Stimulated activated CD8-positive, alpha-beta memory T cell treated with anti-CD3 and anti-CD28 coated beads, Interleukin-15, amount 100 ng/mL, for 24 hours (primary cell): ENCODE results near the gene FAM83G.
"Not testable (repeated sequence)": the region's sequence is repeated elsewhere in the genome, so short reads cannot be mapped to it uniquely, and the experiment has no call there.

Experiments
- DNase-seq: peaks from one replicate; pipeline ENCODE4 v3.0.0-alpha.2; 2020; ENCODE audit warnings: low read depth

FAM83G gene

GRCh38 chr17:18966831-18967624 is 37.5 kb downstream of the FAM83G start:
- DNase-seq = no peak

DNA sequence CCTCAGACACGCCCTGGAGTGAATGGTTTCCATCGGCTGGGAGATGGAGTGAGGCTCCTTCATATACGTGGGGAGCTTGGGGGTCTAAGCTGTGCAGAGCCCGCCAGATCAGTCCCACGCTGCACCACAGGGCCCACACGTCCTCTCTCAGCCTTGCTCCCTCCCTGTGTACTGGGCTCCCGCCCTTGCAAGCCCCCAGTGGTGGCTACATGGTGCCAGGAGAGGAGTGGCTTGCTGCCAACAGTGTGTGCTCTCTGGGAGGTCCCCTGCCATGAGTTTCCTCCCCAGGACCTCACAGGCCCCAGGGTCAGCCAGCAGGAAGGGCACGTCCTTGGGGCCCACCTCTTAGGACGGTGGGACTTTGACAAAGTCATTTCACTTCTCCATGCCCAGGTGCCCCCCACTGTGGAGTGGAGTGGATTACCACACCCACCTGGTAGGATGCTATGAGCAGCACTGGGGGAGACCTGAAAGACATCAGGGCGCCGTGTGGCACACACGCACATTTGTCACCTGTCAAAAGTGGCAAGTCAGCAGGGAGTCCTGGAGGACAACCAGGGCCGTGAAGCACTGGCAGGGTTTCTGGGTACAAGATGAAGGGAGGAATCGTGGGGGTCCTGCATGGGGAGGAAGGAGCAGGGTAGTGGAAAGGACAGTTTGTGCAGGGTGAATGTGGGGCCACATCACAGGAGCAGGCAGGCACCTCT is 38.9 kb downstream of the FAM83G start:
- no peak for DNase-seq

- no peak for DNase-seq
These were observed 40.0 kb downstream of the FAM83G start for GRCh38 chr17:18964550-18964949.

- no peak for DNase-seq
These were observed 40.6 kb downstream of the FAM83G start for GRCh38 chr17:18964018-18964351.

DNA sequence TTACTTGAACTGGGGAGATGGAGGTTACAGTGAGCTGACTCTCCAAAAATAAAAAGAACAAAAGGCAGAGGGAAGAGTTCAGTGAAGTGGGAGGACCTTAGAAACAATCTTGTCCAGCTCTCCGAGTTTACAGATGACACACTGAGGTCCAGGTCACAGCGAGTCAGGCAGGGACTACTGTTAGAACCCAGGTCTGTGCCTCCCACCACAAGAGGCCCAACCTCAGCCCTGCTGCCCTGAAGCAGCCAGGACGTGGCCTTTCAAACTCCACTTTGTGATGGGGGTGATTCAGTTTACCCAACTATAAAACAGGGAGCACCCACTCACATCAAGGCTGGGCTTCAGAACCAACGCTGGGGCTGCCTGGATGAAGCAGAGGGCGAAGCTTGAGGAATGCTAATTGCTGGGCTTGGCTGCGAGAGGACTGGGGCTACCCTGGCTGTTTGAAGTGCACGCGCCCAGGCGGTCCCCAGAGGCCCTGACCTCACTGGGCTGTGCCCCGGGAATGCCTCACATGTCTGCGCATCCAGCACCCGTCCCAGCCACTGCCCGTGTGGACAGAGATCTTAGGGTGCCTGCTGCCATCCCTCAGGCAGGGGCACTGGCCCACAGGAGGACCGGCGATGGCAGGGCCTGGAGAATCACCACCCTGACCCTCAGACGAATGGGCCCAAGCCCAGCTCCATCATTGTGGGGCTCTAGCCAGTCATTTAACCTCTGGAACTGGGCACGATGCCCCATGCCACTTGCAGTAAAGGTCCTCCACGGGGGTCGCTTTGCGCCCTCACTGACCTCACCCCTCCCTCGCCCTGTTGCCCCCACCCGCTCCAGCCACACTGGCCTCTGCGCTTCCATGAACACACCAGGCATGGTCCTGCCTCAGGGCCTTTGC is 41.2 kb downstream of the FAM83G start:
- no peak for DNase-seq

DNA sequence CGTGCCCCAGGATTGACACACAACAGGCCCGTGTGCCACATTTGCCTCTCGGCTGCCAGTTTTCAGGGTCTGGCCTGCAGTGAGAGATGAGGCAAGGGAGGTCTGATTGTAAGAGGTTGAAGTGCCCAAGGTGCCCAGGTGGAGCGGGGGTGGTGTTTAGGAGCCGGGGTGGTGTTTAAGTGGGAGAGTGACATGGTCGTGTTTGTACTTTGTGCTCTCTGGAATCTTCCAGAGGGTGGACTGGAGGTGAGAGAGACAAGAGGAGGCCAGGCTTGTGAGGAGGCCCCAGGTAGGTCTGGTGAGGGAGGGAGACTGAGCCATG is 42.1 kb downstream of the FAM83G start:
- no peak for DNase-seq

DNA sequence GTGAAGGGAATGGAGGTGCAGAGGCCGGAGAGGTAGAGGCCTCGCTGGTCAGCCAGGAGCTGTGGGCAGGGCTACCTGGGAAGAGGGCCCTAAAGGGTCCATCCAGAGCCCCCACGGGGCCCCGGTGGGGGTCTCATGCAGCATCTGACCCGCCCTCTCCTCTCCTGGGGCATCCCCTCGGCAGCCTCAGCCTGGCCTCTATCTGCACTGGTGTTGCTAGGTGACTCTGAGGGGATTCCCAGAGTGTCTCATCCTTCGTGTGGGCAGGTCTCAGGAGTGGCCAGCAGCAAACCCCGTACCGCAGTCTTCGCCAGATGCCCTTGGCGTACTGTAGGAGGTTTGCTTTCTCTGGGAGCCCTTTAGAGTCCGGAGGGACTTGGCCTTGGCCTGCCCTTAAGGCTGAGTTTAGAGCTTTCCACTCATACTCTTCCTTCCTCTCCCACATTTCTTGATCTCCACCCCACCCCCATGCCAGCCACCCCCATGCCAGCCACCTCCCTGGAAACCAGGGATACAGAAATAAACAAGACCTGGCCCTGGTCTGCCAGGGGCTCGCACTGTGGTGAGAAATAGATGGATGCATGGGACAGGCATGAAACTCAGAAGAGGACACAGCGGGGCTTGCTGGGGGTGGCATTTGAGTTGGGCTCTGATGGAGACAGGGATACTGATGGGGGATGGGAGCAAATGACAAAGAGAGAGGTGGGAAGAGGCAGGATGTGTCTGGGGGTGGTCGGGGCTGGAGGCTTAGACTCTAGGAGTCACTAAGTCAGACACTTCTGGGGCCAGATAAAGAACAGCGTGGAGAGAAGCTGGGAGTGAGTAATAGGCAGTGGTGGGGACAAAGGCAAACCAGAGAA is 42.7 kb downstream of the FAM83G start:
- no peak for DNase-seq

DNA sequence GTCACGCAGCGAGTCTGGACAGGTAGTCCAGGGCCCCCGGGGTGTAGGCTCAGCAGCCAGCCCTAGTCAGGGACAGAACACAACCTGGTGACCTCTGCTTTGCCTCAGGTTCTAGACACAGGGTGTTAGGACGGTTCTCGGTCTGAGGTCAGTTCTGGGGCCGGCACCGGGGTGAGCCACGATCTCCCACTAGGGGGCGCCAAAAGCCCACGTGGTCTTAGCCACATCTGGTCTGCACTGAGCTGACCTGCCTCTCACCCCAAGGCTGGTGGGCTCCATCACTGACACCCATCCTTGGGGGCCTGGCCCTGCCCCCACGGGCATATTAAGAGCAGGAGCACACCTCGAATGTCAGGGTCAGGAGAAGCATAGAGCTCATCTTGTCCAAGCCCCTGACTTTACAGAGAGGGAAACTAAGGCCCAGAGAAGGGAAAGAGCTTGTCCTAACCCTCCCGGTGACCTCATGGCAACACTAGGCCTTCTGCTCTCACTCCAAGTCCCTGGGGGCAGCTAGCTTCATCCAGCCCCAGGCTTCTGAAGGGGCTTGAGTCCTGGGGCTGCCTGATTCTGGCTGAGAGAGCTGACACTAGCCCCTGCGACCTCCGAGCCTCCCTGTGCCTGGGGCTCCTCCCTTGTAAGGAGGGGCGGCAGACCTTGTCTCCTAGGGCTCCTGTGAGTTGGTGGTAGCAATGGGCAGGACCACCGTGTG is 43.6 kb downstream of the FAM83G start:
- peak; percentile 85 for DNase-seq

DNA sequence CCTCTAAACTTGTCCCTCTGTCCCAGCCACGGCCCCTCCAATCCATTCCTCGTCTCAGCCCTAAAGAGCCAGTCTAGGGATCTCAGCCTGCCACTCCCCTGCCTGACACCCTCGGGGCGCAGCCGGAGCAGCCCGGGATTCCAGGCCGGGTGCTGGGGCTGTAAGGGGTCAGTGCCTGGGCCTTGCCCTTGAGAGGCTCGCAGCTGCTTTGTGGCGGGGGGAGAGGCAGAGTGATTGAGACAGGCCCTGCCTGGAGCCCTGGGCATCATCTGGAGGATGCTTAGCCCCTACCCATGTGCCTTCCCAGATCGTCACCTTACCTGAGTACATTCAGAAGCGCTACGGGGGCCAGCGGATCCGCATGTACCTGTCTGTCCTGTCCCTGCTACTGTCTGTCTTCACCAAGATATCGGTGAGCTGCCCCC is 44.3 kb downstream of the FAM83G start:
- DNase-seq = no peak

- DNase-seq = no peak
These were observed 44.7 kb downstream of the FAM83G start for GRCh38 chr17:18959845-18960240.

DNA sequence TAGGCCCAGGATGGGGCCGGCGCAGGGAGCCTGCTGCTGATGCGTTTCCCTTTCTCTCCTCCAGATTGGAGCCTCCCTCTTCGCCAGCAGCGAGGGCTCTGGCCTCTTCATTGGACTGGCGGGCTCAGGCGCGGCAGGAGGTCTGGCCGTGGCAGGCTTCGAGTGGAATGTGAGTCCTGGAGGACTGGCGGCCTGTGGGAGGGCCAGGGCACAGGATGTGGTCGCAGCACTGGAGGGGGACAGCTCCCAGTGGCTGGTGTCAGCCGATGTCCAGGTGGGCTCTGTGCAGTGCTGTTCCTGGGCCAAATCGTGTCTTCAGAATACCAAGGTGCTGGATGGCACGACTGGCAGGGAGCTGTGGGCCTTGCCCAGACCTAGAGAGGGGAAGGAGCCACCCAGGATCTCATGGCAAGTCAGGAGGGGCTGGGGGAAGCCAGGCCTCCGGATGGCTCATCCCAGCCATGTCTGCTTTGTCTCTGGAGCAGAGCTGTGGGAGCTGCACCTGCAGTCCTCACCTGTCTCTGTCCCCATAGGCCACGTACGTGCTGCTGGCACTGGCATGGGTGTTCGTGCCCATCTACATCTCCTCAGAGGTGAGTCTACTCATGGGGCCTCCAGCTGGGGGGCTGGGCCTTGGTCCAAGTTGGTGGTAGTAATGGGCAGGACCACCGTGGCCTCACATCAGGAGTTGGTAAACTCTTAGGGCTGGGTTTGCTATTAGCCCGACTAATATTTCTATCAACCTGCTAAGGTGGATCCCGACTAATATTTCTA is 45.3 kb downstream of the FAM83G start:
- no peak for DNase-seq

DNA sequence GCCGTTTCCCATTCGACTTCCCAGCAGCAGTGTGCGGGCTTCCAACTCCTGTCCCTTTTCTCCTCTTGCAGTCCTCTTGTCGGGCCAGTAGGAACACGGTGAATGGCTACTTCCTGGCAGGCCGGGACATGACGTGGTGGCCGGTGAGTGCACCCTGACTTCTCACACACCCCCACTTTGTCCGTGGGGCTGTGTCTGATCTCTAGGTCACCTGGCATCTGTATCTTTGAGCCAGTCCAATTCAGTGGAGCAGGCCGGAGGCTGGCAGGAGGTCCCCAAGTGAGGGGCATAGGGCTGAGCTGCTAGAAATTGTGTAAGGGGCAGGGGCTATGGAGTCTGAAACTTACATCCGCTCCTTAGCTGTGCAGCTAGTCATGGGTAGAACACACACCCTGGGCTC is 46.0 kb downstream of the FAM83G start:
- DNase-seq = no peak

DNA sequence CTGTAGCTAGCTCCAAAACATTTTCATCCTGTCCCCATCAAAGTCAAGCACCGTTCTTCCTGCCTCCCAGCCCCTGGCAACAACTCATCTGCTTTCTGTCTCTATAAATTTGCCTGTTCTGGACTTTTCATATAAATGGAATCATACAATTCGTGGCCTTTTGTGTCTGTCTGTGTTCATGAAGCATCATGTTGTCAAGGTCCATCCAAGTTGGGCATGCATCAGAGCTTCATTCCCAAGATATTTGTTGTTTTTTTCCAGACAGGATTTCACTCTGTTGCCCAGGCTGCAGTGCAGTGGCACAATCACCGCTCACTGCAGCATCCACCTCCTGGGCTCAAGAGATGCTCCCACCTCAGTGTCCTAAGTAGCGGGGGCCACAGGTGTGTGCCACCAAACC is 46.7 kb downstream of the FAM83G start:
- DNase-seq = no peak

GRCh38 chr17:18956581-18956980 is 48.0 kb downstream of the FAM83G start:
- DNase-seq = no peak

DNA sequence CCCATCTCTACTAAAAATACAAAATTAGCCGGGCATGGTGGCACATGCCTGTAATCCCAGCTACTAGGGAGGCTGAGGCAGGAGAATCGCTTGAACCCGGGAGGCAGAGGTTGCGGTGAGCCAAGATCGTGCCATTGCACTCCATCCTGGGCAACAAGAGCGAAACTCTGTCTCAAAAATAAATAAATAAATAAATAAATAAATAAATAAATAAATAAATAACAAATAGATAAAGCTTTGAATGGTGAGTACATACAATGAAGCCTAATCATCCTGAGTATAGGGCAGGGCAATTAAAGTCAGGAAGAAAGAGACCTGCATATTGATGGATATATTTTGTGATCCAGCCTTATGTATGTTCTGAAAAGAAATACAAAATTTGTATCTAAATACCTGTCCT is 48.5 kb downstream of the FAM83G start:
- not testable (repeated sequence) for DNase-seq

- no peak for DNase-seq
These were observed 49.6 kb downstream of the FAM83G start for GRCh38 chr17:18955009-18955408.

DNA sequence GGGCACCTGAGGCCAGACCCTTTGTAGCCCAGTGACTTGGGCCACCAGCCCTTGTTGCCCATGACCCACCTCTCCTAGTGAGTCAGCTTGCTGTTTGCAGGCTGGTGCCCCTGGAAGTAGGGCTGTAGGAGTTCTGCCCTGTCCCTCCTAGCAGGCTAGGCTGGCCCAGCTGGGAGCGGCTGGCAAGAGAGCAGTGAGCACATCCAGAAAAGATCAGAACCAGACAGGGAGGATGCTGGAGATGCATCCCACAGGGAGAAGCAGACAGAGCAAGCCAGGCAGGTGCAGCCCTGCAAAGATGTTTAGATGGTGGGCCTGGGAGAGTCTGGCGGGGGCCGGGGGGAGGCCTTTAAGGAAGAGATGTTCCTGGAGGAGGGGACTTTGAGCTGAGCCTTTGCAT is 50.2 kb downstream of the FAM83G start:
- DNase-seq = no peak

- DNase-seq = no peak
These were observed 51.3 kb downstream of the FAM83G start for GRCh38 chr17:18953231-18953728.

GRCh38 chr17:18951941-18952842 is 52.4 kb downstream of the FAM83G start, which contains the start of gene SLC5A10:
Gene SLC5A10 (plus strand): TSS chr17:18952165. CDS start chr17:18952206, 41 bp downstream.
- no peak for DNase-seq
